ENCODE results near the gene ZDHHC24. TPM values are rescaled to one million over a fixed set of nuclear protein-coding genes. Genes with fewer than 3 reads are reported as not detected.

The ZDHHC24 gene
- total RNA-seq, 1 experiment from 2014 or later = 29.5 TPM

- H3K9me3 ChIP-seq (ENCODE audit: control insufficient read depth, insufficient read depth, low read depth, low read length) = no peaks in the 10 kb centered on the region
- H3K27ac ChIP-seq (ENCODE audit: low read length) = no peak overlapping the region
- H3K4me3 ChIP-seq (ENCODE audit: low read depth in 2 of 2, low read length in 2 of 2) = no peak overlapping the region
- intact Hi-C loops (cut with micrococcal nuclease; ENCODE audit: unreplicated experiment) (no loop called here), in situ Hi-C loops (cut with HindIII; ENCODE audit: low pct_unique_long_range_greater_than_20kb, low sequenced_read_pairs) (no loop called here)
- ChIA-PET CTCF (interaction anchor here (0.5 to 1.3 kb wide), 3 partner anchors 26 to 668 kb away, joined by 4 to 12 read pairs (median 6); partner anchors contain the start of gene PELI3), POLR2A (interaction anchor here (0.5 kb wide), 1 partner anchor 45 kb away, joined by 4 read pairs; no protein-coding TSS in a partner anchor)
- TF ChIP-seq, protein P1, sequence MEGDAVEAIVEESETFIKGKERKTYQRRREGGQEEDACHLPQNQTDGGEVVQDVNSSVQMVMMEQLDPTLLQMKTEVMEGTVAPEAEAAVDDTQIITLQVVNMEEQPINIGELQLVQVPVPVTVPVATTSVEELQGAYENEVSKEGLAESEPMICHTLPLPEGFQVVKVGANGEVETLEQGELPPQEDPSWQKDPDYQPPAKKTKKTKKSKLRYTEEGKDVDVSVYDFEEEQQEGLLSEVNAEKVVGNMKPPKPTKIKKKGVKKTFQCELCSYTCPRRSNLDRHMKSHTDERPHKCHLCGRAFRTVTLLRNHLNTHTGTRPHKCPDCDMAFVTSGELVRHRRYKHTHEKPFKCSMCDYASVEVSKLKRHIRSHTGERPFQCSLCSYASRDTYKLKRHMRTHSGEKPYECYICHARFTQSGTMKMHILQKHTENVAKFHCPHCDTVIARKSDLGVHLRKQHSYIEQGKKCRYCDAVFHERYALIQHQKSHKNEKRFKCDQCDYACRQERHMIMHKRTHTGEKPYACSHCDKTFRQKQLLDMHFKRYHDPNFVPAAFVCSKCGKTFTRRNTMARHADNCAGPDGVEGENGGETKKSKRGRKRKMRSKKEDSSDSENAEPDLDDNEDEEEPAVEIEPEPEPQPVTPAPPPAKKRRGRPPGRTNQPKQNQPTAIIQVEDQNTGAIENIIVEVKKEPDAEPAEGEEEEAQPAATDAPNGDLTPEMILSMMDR (IDR thresholded peaks at IDR 0.05) = no peak
- TF ChIP-seq TCF7L2 (IDR thresholded peaks at IDR 0.05; ENCODE audit: low read depth, low read length) (no peak), POLR2AphosphoS5 (IDR thresholded peaks at IDR 0.05; ENCODE audit: low read depth, low read length) (no peak), SIN3A (IDR thresholded peaks at IDR 0.05; ENCODE audit: borderline replicate concordance, insufficient read depth, low read depth, low read length) (no peak)
- TF ChIP-seq, protein P2, sequence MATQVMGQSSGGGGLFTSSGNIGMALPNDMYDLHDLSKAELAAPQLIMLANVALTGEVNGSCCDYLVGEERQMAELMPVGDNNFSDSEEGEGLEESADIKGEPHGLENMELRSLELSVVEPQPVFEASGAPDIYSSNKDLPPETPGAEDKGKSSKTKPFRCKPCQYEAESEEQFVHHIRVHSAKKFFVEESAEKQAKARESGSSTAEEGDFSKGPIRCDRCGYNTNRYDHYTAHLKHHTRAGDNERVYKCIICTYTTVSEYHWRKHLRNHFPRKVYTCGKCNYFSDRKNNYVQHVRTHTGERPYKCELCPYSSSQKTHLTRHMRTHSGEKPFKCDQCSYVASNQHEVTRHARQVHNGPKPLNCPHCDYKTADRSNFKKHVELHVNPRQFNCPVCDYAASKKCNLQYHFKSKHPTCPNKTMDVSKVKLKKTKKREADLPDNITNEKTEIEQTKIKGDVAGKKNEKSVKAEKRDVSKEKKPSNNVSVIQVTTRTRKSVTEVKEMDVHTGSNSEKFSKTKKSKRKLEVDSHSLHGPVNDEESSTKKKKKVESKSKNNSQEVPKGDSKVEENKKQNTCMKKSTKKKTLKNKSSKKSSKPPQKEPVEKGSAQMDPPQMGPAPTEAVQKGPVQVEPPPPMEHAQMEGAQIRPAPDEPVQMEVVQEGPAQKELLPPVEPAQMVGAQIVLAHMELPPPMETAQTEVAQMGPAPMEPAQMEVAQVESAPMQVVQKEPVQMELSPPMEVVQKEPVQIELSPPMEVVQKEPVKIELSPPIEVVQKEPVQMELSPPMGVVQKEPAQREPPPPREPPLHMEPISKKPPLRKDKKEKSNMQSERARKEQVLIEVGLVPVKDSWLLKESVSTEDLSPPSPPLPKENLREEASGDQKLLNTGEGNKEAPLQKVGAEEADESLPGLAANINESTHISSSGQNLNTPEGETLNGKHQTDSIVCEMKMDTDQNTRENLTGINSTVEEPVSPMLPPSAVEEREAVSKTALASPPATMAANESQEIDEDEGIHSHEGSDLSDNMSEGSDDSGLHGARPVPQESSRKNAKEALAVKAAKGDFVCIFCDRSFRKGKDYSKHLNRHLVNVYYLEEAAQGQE (IDR thresholded peaks at IDR 0.05; ENCODE audit: insufficient read depth in 1 of 2, low read depth in 2 of 2, low read length in 1 of 2) = no peak
- no peaks in the 10 kb centered on the region for H3K4me1 ChIP-seq (ENCODE audit: control insufficient read depth, insufficient read depth, low read length)
- no TSS peak for BruUV-seq (replicated peaks)
- DNase-seq (ENCODE audit: low read depth, low spot score) (no peak), ATAC-seq (no peak)
- H3K36me3 ChIP-seq (ENCODE audit: control insufficient read depth, insufficient read depth, low read length) = peaks cover 5% of the 10 kb centered on the region
- H3K27me3 ChIP-seq (ENCODE audit: control insufficient read depth, insufficient read depth, low read length) = no peaks in the 10 kb centered on the region
Measured at GRCh38 chr11:66492161-66492865, 53.5 kb downstream of the ZDHHC24 start.

DNA sequence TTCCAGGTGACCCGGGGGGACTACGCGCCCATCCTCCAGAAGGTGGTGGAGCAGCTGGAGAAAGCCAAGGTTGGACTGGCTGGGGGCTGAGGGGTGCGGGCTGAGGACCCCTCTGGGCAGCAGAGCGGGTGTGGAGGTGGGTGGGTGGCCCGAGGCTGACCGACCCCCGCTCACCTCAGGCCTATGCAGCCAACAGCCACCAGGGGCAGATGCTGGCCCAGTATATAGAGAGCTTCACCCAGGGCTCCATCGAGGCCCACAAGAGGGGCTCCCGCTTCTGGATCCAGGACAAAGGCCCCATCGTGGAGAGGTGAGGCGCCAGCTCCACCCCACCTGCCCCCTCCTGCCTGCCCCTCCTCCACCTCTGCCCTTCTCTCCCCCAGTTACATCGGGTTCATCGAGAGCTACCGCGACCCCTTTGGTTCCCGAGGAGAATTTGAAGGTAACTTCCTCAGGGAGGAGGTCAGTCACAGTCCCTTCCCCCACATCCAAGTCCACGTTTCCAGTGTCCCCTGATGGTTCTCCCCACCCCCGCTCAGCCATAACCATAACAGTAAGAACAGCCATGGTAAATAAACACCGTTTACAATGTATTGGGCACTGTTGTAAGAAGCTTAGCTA, 54.4 kb downstream of the ZDHHC24 start:
- no peak overlapping the region for H3K4me3 ChIP-seq (ENCODE audit: low read depth in 2 of 2, low read length in 2 of 2)
- no peaks in the 10 kb centered on the region for H3K4me1 ChIP-seq (ENCODE audit: control insufficient read depth, insufficient read depth, low read length)
- CTCF ChIA-PET = interaction anchor here (0.6 to 1.3 kb wide), 4 partner anchors 21 to 386 kb away, joined by 3 to 12 read pairs (median 4); partner anchors contain the start of gene PELI3
- no peak overlapping the region for H3K27ac ChIP-seq (ENCODE audit: low read length)
- no TSS peak for BruUV-seq (replicated peaks)
- in situ Hi-C loops (cut with HindIII; ENCODE audit: low pct_unique_long_range_greater_than_20kb, low sequenced_read_pairs) = no loop called here
- POLR2A ChIA-PET = no interaction called here
- DNase-seq (ENCODE audit: low read depth, low spot score) (no peak), ATAC-seq (peak; percentile 63)
- H3K9me3 ChIP-seq (ENCODE audit: control insufficient read depth, insufficient read depth, low read depth, low read length) = no peaks in the 10 kb centered on the region
- peaks cover 5% of the 10 kb centered on the region for H3K36me3 ChIP-seq (ENCODE audit: control insufficient read depth, insufficient read depth, low read length)
- intact Hi-C loops (cut with micrococcal nuclease; ENCODE audit: unreplicated experiment) = no loop called here
- H3K27me3 ChIP-seq (ENCODE audit: control insufficient read depth, insufficient read depth, low read length) = no peaks in the 10 kb centered on the region
- TF ChIP-seq TCF7L2 (IDR thresholded peaks at IDR 0.05; ENCODE audit: low read depth, low read length) = no peak
- TF ChIP-seq, protein P1 (IDR thresholded peaks at IDR 0.05) = peak; percentile 50; the same call in 1 of the 2 replicates

Measured in Panc1 (cell line).